Measurements from ENCODE around the gene ARHGDIA. TPM values are rescaled to one million over a fixed set of nuclear protein-coding genes. Genes with fewer than 3 reads are reported as not detected.

The ARHGDIA gene
- total and polyA plus RNA-seq, 2 of the 8 experiments (the other 6 are each of a cell fraction or from before 2014, with no cell fraction given) = 62.4 to 217 TPM

DNA sequence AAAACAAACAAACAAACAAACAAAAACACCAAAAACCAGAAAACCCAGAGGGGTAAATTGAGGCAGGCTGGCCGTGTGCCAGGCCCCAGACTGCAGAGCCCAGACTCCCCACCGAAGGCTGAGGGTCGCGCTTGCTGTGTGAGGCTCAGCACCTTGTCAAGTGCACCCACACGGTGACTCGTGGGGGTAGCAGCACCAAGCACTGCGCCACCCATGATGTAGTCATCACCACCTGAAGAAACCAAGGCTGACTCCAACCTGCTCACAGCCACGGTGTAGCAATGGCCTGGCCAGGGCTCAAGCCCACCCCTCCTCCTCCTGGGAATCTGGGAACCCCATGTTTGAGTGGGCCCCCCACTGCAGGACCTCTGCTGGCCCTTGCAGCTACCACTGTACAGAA, 50.0 kb downstream of the ARHGDIA start (continued):
- TF ChIP-seq FOSL1 (IDR thresholded peaks at IDR 0.05; ENCODE audit: insufficient read depth, low read depth, low read length) (no peak), RBBP5 (IDR thresholded peaks at IDR 0.05; ENCODE audit: borderline replicate concordance, low read depth, low read length) (no peak), SUZ12 (IDR thresholded peaks at IDR 0.05; ENCODE audit: low read length) (no peak), BRCA1 (IDR thresholded peaks at IDR 0.05; ENCODE audit: low read depth, low read length) (no peak), KDM5A (IDR thresholded peaks at IDR 0.05; ENCODE audit: low read length) (no peak)
- TF ChIP-seq, protein P1, sequence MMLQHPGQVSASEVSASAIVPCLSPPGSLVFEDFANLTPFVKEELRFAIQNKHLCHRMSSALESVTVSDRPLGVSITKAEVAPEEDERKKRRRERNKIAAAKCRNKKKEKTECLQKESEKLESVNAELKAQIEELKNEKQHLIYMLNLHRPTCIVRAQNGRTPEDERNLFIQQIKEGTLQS (IDR thresholded peaks at IDR 0.05; ENCODE audit: insufficient read depth, low read depth, low read length) = no peak
